ENCODE results near the gene HDAC4. TPM values are rescaled to one million over a fixed set of nuclear protein-coding genes. Genes with fewer than 3 reads are reported as not detected.

The HDAC4 gene
- total and polyA plus RNA-seq, 2 of the 8 experiments (the other 6 are each of a cell fraction or from before 2014, with no cell fraction given): 15.4 to 31.5 TPM

DNA sequence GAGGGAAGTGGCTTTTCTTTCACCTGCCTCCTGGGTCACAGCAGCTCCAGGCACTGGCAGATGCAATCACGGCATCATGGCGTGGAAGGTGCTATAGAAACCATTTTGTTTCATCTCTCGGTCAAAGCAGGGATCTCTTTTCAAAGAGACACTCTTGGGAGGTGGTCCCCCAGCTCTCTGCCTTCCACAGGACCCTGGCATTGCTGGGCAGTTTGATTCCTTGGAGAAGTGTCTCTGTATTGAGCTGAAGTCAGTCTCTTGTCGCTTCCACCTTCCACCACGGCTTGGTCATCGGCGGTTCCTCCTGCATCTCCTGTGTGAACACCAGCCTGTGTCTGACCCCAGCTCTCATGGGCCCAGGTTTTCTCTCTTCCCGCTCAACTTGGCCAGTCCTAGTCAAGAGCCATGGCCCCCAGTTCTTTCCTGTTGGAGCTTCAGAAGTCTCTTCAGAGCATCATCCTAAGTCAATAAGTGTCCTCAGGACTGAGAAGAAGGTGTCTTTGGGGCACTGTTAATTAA is 42.3 kb upstream of the HDAC4 start (continued):
- TF ChIP-seq PHF8 (conservative IDR thresholded peaks at IDR 0.05; ENCODE audit: low read depth, low read length): no peak

Data from H1 (cell line).